ENCODE data around the gene CCDC152. TPM values are rescaled to one million over a fixed set of nuclear protein-coding genes. Genes with fewer than 3 reads are reported as not detected.

Gene CCDC152
- total RNA-seq, 1 donor = 0.36 TPM

DNA sequence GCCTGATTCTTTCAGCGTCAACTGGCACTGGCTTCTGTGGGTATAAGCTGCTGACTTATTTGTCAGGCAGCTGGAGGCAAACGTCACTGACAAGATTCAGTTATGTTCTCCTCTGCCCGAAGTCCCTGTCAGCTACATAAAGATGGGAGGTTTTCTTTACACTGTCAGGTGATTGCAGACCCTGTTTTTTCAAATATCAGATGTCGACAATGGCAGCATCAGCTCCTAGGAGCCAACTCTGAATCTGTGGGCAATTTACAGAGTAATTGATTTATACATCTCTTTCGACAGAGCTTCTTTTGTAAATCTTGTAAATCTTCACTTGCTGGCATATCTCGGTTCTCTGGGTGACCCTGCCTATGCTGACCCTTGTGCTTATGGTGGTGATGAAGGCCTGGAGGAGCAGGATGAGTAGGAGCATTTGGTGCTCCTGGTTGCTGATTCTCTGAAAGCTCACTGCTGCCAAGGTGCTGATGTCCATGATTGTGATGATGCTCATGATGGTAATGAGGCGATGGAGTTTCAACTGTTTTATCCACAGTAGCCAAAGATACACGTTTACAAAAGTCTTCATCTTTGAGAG, 44.2 kb downstream of the CCDC152 start:
- no peak overlapping the region for H3K27ac ChIP-seq (ENCODE audit: low read depth, low read length)
- H3K36me3 ChIP-seq (ENCODE audit: insufficient read depth, low read length) = no peaks in the 10 kb centered on the region
- DNase-seq (ENCODE audit: insufficient read length, low spot score, missing footprints) = no peak
- no peaks in the 10 kb centered on the region for H4K20me1 ChIP-seq (ENCODE audit: insufficient read depth, low read length)
- no peaks in the 10 kb centered on the region for H3K27me3 ChIP-seq (ENCODE audit: insufficient read depth, low read length)
- H3K4me3 ChIP-seq (ENCODE audit: insufficient read depth, low read length) = no peak overlapping the region
- H2AFZ ChIP-seq (ENCODE audit: low read length) = no peak overlapping the region
- H3K4me1 ChIP-seq (ENCODE audit: insufficient read depth, low read length) = no peaks in the 10 kb centered on the region
- no peak overlapping the region for H3K4me2 ChIP-seq (ENCODE audit: insufficient read depth, low read length)
- no peak for TF ChIP-seq CTCF (IDR thresholded peaks at IDR 0.05; ENCODE audit: extremely low read depth, low read depth, low read length)
- no peaks in the 10 kb centered on the region for H3K79me2 ChIP-seq (ENCODE audit: insufficient read depth, low read length)
- peaks cover 3% of the 10 kb centered on the region for H3K9me3 ChIP-seq (ENCODE audit: low read depth, low read length)

DNA sequence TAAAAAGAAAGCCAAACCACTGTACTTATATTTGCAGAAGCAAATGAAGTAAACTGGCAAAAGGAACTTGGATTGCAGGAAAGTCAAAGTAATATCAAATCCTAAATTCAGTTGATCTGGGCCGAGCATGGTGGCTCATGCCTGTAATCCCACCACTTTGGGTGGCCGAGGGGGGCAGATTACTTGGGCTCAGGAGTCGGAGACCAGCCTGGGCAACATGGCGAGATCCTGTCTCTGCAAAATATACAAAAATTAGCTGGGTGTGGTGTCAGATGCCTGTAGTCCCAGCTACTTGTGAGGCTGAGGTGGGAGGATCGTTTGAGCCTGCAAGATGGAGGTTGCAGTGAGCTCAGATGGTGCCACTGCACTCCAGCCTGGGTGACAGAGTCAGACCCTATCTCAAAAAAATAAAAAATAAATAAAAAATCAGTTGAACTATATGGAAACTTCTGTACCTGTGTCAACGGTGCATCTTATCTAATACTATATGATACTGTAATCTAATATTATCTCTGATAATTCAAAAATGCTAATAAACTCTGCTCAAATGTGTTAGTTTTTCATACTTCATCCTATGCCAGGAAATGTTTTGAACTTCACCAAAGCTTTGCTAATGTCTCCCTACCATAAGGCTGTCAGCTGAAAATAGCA, 45.0 kb downstream of the CCDC152 start:
- Histone ChIP-seq H3K4me3 (ENCODE audit: insufficient read depth, low read length) (no peak overlapping the region), H3K27me3 (ENCODE audit: insufficient read depth, low read length) (no peaks in the 10 kb centered on the region), H3K79me2 (ENCODE audit: insufficient read depth, low read length) (no peaks in the 10 kb centered on the region), H3K4me1 (ENCODE audit: insufficient read depth, low read length) (no peaks in the 10 kb centered on the region), H4K20me1 (ENCODE audit: insufficient read depth, low read length) (no peaks in the 10 kb centered on the region), H3K36me3 (ENCODE audit: insufficient read depth, low read length) (no peaks in the 10 kb centered on the region), H3K9me3 (ENCODE audit: low read depth, low read length) (peaks cover 3% of the 10 kb centered on the region), H3K27ac (ENCODE audit: low read depth, low read length) (no peak overlapping the region), H3K4me2 (ENCODE audit: insufficient read depth, low read length) (no peak overlapping the region), H2AFZ (ENCODE audit: low read length) (no peak overlapping the region)
- no peak for TF ChIP-seq CTCF (IDR thresholded peaks at IDR 0.05; ENCODE audit: extremely low read depth, low read depth, low read length)
- DNase-seq (ENCODE audit: insufficient read length, low spot score, missing footprints) = no peak

GRCh38 chr5:42804717-42805339, 48.2 kb downstream of the CCDC152 start:
- H3K9me3 ChIP-seq (ENCODE audit: low read depth, low read length) = no peaks in the 10 kb centered on the region
- no peak overlapping the region for H3K4me3 ChIP-seq (ENCODE audit: insufficient read depth, low read length)
- H3K27ac ChIP-seq (ENCODE audit: low read depth, low read length) = no peak overlapping the region
- TF ChIP-seq CTCF (IDR thresholded peaks at IDR 0.05; ENCODE audit: extremely low read depth, low read depth, low read length) = no peak
- H4K20me1 ChIP-seq (ENCODE audit: insufficient read depth, low read length) = no peaks in the 10 kb centered on the region
- H3K4me1 ChIP-seq (ENCODE audit: insufficient read depth, low read length) = peaks cover 5% of the 10 kb centered on the region
- no peak overlapping the region for H3K4me2 ChIP-seq (ENCODE audit: insufficient read depth, low read length)
- no peak for DNase-seq (ENCODE audit: insufficient read length, low spot score, missing footprints)
- no peaks in the 10 kb centered on the region for H3K27me3 ChIP-seq (ENCODE audit: insufficient read depth, low read length)
- no peaks in the 10 kb centered on the region for H3K79me2 ChIP-seq (ENCODE audit: insufficient read depth, low read length)
- no peak overlapping the region for H2AFZ ChIP-seq (ENCODE audit: low read length)
- H3K36me3 ChIP-seq (ENCODE audit: insufficient read depth, low read length) = no peaks in the 10 kb centered on the region

GRCh38 chr5:42806004-42806700, 49.5 kb downstream of the CCDC152 start:
- peaks cover 5% of the 10 kb centered on the region for H3K4me1 ChIP-seq (ENCODE audit: insufficient read depth, low read length)
- H4K20me1 ChIP-seq (ENCODE audit: insufficient read depth, low read length) = no peaks in the 10 kb centered on the region
- no peaks in the 10 kb centered on the region for H3K27me3 ChIP-seq (ENCODE audit: insufficient read depth, low read length)
- H3K4me3 ChIP-seq (ENCODE audit: insufficient read depth, low read length) = no peak overlapping the region
- DNase-seq (ENCODE audit: insufficient read length, low spot score, missing footprints) = no peak
- H3K79me2 ChIP-seq (ENCODE audit: insufficient read depth, low read length) = no peaks in the 10 kb centered on the region
- no peak overlapping the region for H3K4me2 ChIP-seq (ENCODE audit: insufficient read depth, low read length)
- H3K9me3 ChIP-seq (ENCODE audit: low read depth, low read length) = no peaks in the 10 kb centered on the region
- no peak for TF ChIP-seq CTCF (IDR thresholded peaks at IDR 0.05; ENCODE audit: extremely low read depth, low read depth, low read length)
- H3K36me3 ChIP-seq (ENCODE audit: insufficient read depth, low read length) = no peaks in the 10 kb centered on the region
- H3K27ac ChIP-seq (ENCODE audit: low read depth, low read length) = no peak overlapping the region
- H2AFZ ChIP-seq (ENCODE audit: low read length) = no peak overlapping the region
